SK-N-SH (cell line): ENCODE measurements around the gene RPL3. TPM values are rescaled to one million over a fixed set of nuclear protein-coding genes. Genes with fewer than 3 reads are reported as not detected.

Experiments
- CTCF ChIA-PET: fragments of 300-600, 350-600 bp; formaldehyde crosslinking; extraction: SDS; loops from one replicate; lab custom pipeline; 2021; lab: Yijun Ruan, JAX
- POLR2A ChIA-PET: fragments of 350-600 bp; sonication (Branson Sonifier 250); formaldehyde crosslinking; extraction: SDS; loops from one replicate; lab custom pipeline; 2020; ENCODE audit warnings: antibody characterized with exemption, inconsistent platforms; lab: Yijun Ruan, JAX
- DNase-seq: peaks from one replicate; pipeline ENCODE4 v3.0.0; 2012
- H2AFZ ChIP-seq: fragments of 200-600 bp; sonication (generic); 2 replicates; pipeline ENCODE4 v1.8.1; 2016; ENCODE audit warnings: antibody characterized with exemption, mild to moderate bottlenecking, low read depth
- H3F3A ChIP-seq: fragments of 200-600 bp; sonication (generic); replicated peaks from 2 replicates; pipeline ENCODE3; 2016; ENCODE audit warnings: antibody characterized with exemption, mild to moderate bottlenecking; ENCODE audit not compliant: insufficient read depth
- H3K27ac ChIP-seq, 2 experiments: fragments of 200-500 bp in 1 of 2; fragments of 200-600 bp in 1 of 2; sonication (Bioruptor generic) in 1 of 2; sonication (generic), shearing (Covaris generic) in 1 of 2; 2 replicates each; pipeline versions ENCODE4 v1.5.1 to v1.6.1; 2014 to 2016; ENCODE audit warnings: low read depth in 2 of 2, inconsistent platforms in 1 of 2, low read length in 1 of 2, mild to moderate bottlenecking in 1 of 2, mixed read lengths in 1 of 2
- H3K27me3 ChIP-seq: fragments of 200-600 bp; sonication (generic), shearing (Covaris generic); 2 replicates; pipeline ENCODE4 v1.6.1; 2016; ENCODE audit warnings: mixed run types; ENCODE audit not compliant: insufficient read depth
- H3K36me3 ChIP-seq, 2 experiments: fragments of 200-500 bp in 1 of 2; fragments of 200-600 bp in 1 of 2; sonication (Bioruptor generic) in 1 of 2; sonication (generic) in 1 of 2; replicated peaks in 1 of 2; 2 replicates each; pipeline versions ENCODE3 to v1.5.1; 2014 to 2016; ENCODE audit warnings: low read length in 1 of 2, mild to moderate bottlenecking in 1 of 2; ENCODE audit not compliant: insufficient read depth in 2 of 2, control insufficient read depth in 1 of 2
- H3K4me1 ChIP-seq, 2 experiments: fragments of 200-500 bp in 1 of 2; fragments of 200-600 bp in 1 of 2; sonication (Bioruptor generic) in 1 of 2; sonication (generic), shearing (Covaris generic) in 1 of 2; 2 replicates each; pipeline versions ENCODE4 v1.5.1 to v1.6.1; 2014 to 2016; ENCODE audit warnings: low read depth in 1 of 2, low read length in 1 of 2, mixed run types in 1 of 2; ENCODE audit not compliant: insufficient read depth in 2 of 2, control insufficient read depth in 1 of 2
- H3K4me2 ChIP-seq: fragments of 200-600 bp; sonication (generic), shearing (Covaris generic); 2 replicates; pipeline ENCODE4 v1.6.1; 2017; ENCODE audit warnings: mixed run types
- H3K4me3 ChIP-seq, 2 experiments: fragments of 200-500 bp in 1 of 2; fragments of 200-600 bp in 1 of 2; sonication (Bioruptor generic) in 1 of 2; sonication (generic), shearing (Covaris generic) in 1 of 2; 2 replicates each; pipeline versions ENCODE4 v1.5.1 to v1.8.1; 2014 to 2016; ENCODE audit warnings: low read depth in 2 of 2, inconsistent platforms in 1 of 2, low read length in 1 of 2, mild to moderate bottlenecking in 1 of 2, mixed read lengths in 1 of 2, moderate library complexity in 1 of 2
- H3K79me2 ChIP-seq: fragments of 200-600 bp; sonication (generic); 2 replicates; pipeline ENCODE4 v1.8.1; 2017; ENCODE audit warnings: mild to moderate bottlenecking; ENCODE audit not compliant: insufficient read depth
- H3K9ac ChIP-seq: fragments of 200-600 bp; sonication (generic); 2 replicates; pipeline ENCODE4 v1.6.1; 2017; ENCODE audit warnings: mixed run types
- H3K9me2 ChIP-seq: fragments of 200-600 bp; sonication (generic); 2 replicates; pipeline ENCODE4 v1.6.1; 2017; ENCODE audit warnings: mixed run types
- H3K9me3 ChIP-seq: fragments of 200-600 bp; sonication (generic); 2 replicates; pipeline ENCODE4 v1.6.1; 2017; ENCODE audit warnings: mixed run types, mild to moderate bottlenecking, moderate library complexity
- H4K20me1 ChIP-seq: fragments of 200-600 bp; sonication (generic); 2 replicates; pipeline ENCODE4 v1.6.1; 2017; ENCODE audit warnings: mild to moderate bottlenecking, mixed run types; ENCODE audit not compliant: insufficient read depth
- ELF1 ChIP-seq: IDR thresholded peaks from 2 replicates; pipeline ENCODE4 v1.4.0; 2012
- EP300 ChIP-seq, 2 experiments: IDR thresholded peaks; 2 replicates each; pipeline versions ENCODE4 v1.4.0 to v1.6.1; 2012; ENCODE audit warnings: borderline replicate concordance in 1 of 2, low read depth in 1 of 2, low read length in 1 of 2
- FOXJ3 ChIP-seq: sonication (generic); formaldehyde crosslinking; IDR thresholded peaks from 2 replicates; pipeline ENCODE4 v1.5.1; 2020; ENCODE audit warnings: mild to moderate bottlenecking, missing genetic modification reagents
- FOXM1 ChIP-seq: IDR thresholded peaks from 2 replicates; pipeline ENCODE4 v1.4.0; 2012; ENCODE audit warnings: low read depth, mild to moderate bottlenecking
- GABPA ChIP-seq: IDR thresholded peaks from 2 replicates; pipeline ENCODE4 v1.4.0; 2012; ENCODE audit warnings: low read depth, mild to moderate bottlenecking
- MXI1 ChIP-seq: IDR thresholded peaks from 2 replicates; pipeline ENCODE4 v1.6.1; 2012; ENCODE audit warnings: mild to moderate bottlenecking, low read depth, low read length, improper control_type of control experiment
- NRF1 ChIP-seq: IDR thresholded peaks from 2 replicates; pipeline ENCODE4 v1.6.1; 2012; ENCODE audit warnings: low read depth, mild to moderate bottlenecking, low read length
- POLR2AphosphoS5 ChIP-seq: IDR thresholded peaks from 2 replicates; pipeline ENCODE4 v1.6.1; 2012; ENCODE audit warnings: low read depth, low read length
- RAD21 ChIP-seq: IDR thresholded peaks from 2 replicates; pipeline ENCODE4 v1.6.1; 2012; ENCODE audit warnings: mild to moderate bottlenecking, low read length
- RCOR1 ChIP-seq: fragments of 150-350 bp; IDR thresholded peaks from 2 replicates; pipeline ENCODE4 v1.6.1; 2017; ENCODE audit warnings: antibody characterized with exemption, low read length
- SIN3A ChIP-seq: IDR thresholded peaks from 2 replicates; pipeline ENCODE4 v1.6.1; 2012; ENCODE audit warnings: low read depth, mild to moderate bottlenecking, low read length, moderate library complexity, borderline replicate concordance
- SMC3 ChIP-seq: IDR thresholded peaks from 2 replicates; pipeline ENCODE4 v1.6.1; 2012; ENCODE audit warnings: low read depth, low read length, improper control_type of control experiment
- TCF12 ChIP-seq: IDR thresholded peaks from 2 replicates; pipeline ENCODE4 v1.4.0; 2012
- YY1 ChIP-seq: IDR thresholded peaks from 2 replicates; pipeline ENCODE4 v1.4.0; 2012; ENCODE audit warnings: low read depth, mild to moderate bottlenecking
- WGBS: methylation state at CpG from one replicate; pipeline ENCODE4 v1.1.6; 2017; ENCODE audit warnings: low lambda C conversion rate; 5-methylcytosine and 5-hydroxymethylcytosine counted together
- polyA plus RNA-seq, 3 experiments: library from polyadenylated mRNA; depleted of rRNA; stranded (reverse); fragments of >200 nt; gene quantifications; 2 replicates each; pipeline ENCODE4 v1.2.3, GENCODE V29; 2012
- TF ChIP-seq, protein P1 (sequence below): IDR thresholded peaks from 2 replicates; pipeline ENCODE4 v1.4.0; 2012; ENCODE audit warnings: low read depth
- TF ChIP-seq, protein P2 (sequence below): IDR thresholded peaks from 2 replicates; pipeline ENCODE4 v1.4.0; 2012; ENCODE audit warnings: low read depth, borderline replicate concordance
- TF ChIP-seq, protein P3 (sequence below): fragments of 150-350 bp; IDR thresholded peaks from 2 replicates; pipeline ENCODE4 v1.6.1; 2017; ENCODE audit warnings: antibody characterized with exemption, low read length, low read depth, borderline replicate concordance
- TF ChIP-seq, protein P4 (sequence below): IDR thresholded peaks from 2 replicates; pipeline ENCODE4 v1.6.1; 2012; ENCODE audit warnings: mild to moderate bottlenecking, low read depth, low read length, moderate library complexity

The RPL3 gene
- polyA plus RNA-seq, 1 of the 3 experiments (the other 2 are of a cell fraction) = 4,976 TPM

DNA sequence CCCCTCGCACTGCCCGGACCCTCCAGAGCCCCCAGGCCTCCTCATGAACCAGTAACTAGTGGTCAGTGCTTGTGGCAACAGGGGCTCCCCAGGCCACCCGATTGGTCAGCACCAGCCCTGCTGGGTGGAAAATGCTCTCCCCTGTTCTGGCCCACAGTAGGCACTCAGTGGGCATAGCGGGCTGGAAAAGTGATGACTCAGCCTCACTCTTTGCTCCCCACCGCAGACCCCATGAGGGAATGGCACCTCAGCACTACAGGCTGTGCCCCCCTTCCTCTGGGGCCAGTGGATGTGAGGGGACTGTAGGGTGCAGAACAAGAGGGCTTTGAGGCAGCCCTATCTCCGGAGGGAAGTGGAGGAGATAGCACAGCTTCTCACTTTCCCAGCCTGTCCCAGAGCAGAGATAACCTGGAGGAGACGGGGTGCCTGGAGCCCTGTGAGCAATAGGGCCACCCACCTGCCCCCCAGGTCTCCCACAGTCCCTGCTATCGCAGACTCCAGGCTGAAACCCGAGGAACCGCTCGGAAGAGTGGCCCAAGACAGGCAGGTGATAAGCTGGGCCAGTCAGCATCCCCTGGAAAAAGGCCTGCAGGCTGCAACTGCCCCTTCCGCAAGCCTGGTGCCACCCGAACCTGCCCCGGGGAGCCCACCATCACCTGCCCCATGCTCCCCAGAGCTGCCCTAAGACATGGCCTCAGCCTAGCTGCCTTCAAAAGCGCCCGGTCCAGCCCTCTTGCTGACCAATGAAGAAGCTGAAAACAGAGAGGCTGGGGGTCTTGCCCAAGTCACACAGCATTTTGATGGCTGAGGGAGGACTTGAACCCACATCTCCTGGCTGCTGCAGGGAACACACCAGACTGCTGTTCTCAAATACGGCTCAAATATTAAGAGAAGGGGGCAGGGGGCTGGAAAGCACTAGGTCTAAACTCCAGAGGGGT is 45.2 kb downstream of the RPL3 start:
- Histone ChIP-seq H3K9ac (no peak overlapping the region), H2AFZ (no peak overlapping the region), H3K4me1 (no peaks in the 10 kb centered on the region; a peak in 1 of 4 replicates), H3K27me3 (no peaks in the 10 kb centered on the region), H3K4me3 (no peak overlapping the region), H3K9me2 (no peaks in the 10 kb centered on the region), H3K9me3 (no peaks in the 10 kb centered on the region), H3K27ac (no peak overlapping the region), H3F3A (no peaks in the 10 kb centered on the region), H3K4me2 (no peak overlapping the region), H3K79me2 (no peaks in the 10 kb centered on the region), H4K20me1 (no peaks in the 10 kb centered on the region), H3K36me3 (no peaks in the 10 kb centered on the region)
- 58% methylated on average over 6 of the region's 17 CpGs for WGBS
- TF ChIP-seq, protein P1, sequence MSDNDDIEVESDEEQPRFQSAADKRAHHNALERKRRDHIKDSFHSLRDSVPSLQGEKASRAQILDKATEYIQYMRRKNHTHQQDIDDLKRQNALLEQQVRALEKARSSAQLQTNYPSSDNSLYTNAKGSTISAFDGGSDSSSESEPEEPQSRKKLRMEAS = no peak
- no peak for DNase-seq
- ChIA-PET CTCF (no interaction called here), POLR2A (no interaction called here)

DNA sequence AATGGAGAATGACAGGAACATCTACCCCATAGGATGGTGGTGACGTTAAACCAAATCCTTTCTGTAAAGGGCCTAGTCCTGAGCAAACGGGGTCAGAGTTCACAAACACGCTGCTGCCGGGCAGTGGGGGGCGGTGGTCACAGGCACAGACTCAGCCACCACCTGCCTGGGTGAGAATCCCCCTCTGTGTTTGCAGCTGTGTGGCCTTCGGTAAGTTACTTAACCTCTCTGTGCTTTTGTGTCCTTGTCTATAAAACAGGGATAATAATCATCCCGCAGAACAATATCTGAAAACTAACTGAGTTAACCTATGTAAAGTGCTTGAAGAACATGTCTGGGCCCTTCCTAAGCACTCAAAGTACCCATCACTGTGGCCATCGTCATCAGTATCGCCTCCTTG is 48.6 kb downstream of the RPL3 start:
- no peak overlapping the region for H3K4me3 ChIP-seq
- no peak overlapping the region for H2AFZ ChIP-seq
- no peaks in the 10 kb centered on the region for H3K27me3 ChIP-seq
- H3K79me2 ChIP-seq = no peaks in the 10 kb centered on the region
- H3K9me3 ChIP-seq = no peaks in the 10 kb centered on the region
- no peaks in the 10 kb centered on the region for H4K20me1 ChIP-seq
- DNase-seq = no peak
- H3F3A ChIP-seq = no peaks in the 10 kb centered on the region
- TF ChIP-seq FOXM1 = no peak
- TF ChIP-seq GABPA = no peak
- TF ChIP-seq POLR2AphosphoS5 = no peak
- TF ChIP-seq, protein P2, sequence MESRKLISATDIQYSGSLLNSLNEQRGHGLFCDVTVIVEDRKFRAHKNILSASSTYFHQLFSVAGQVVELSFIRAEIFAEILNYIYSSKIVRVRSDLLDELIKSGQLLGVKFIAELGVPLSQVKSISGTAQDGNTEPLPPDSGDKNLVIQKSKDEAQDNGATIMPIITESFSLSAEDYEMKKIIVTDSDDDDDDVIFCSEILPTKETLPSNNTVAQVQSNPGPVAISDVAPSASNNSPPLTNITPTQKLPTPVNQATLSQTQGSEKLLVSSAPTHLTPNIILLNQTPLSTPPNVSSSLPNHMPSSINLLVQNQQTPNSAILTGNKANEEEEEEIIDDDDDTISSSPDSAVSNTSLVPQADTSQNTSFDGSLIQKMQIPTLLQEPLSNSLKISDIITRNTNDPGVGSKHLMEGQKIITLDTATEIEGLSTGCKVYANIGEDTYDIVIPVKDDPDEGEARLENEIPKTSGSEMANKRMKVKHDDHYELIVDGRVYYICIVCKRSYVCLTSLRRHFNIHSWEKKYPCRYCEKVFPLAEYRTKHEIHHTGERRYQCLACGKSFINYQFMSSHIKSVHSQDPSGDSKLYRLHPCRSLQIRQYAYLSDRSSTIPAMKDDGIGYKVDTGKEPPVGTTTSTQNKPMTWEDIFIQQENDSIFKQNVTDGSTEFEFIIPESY = no peak
- no peak for TF ChIP-seq RCOR1
- TF ChIP-seq, protein P1 = no peak
- no peak for TF ChIP-seq MXI1
- TF ChIP-seq, protein P3, sequence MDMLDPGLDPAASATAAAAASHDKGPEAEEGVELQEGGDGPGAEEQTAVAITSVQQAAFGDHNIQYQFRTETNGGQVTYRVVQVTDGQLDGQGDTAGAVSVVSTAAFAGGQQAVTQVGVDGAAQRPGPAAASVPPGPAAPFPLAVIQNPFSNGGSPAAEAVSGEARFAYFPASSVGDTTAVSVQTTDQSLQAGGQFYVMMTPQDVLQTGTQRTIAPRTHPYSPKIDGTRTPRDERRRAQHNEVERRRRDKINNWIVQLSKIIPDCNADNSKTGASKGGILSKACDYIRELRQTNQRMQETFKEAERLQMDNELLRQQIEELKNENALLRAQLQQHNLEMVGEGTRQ = no peak
- no peak for TF ChIP-seq TCF12
- TF ChIP-seq EP300 (IDR thresholded peaks at IDR 0.05; ENCODE audit: borderline replicate concordance in 1 of 2, low read depth in 1 of 2, low read length in 1 of 2) = no peak
- no peak for TF ChIP-seq YY1
- no peak for TF ChIP-seq NRF1
- no peak for TF ChIP-seq SIN3A
- no peak for TF ChIP-seq FOXJ3
- TF ChIP-seq RAD21 = no peak
- no peak for TF ChIP-seq ELF1
- TF ChIP-seq, protein P4, sequence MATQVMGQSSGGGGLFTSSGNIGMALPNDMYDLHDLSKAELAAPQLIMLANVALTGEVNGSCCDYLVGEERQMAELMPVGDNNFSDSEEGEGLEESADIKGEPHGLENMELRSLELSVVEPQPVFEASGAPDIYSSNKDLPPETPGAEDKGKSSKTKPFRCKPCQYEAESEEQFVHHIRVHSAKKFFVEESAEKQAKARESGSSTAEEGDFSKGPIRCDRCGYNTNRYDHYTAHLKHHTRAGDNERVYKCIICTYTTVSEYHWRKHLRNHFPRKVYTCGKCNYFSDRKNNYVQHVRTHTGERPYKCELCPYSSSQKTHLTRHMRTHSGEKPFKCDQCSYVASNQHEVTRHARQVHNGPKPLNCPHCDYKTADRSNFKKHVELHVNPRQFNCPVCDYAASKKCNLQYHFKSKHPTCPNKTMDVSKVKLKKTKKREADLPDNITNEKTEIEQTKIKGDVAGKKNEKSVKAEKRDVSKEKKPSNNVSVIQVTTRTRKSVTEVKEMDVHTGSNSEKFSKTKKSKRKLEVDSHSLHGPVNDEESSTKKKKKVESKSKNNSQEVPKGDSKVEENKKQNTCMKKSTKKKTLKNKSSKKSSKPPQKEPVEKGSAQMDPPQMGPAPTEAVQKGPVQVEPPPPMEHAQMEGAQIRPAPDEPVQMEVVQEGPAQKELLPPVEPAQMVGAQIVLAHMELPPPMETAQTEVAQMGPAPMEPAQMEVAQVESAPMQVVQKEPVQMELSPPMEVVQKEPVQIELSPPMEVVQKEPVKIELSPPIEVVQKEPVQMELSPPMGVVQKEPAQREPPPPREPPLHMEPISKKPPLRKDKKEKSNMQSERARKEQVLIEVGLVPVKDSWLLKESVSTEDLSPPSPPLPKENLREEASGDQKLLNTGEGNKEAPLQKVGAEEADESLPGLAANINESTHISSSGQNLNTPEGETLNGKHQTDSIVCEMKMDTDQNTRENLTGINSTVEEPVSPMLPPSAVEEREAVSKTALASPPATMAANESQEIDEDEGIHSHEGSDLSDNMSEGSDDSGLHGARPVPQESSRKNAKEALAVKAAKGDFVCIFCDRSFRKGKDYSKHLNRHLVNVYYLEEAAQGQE = no peak
- no peak for TF ChIP-seq SMC3
- POLR2A ChIA-PET = no interaction called here
- WGBS = 100% methylated on average over 2 of the region's 9 CpGs
- H3K4me1 ChIP-seq = no peaks in the 10 kb centered on the region
- no peaks in the 10 kb centered on the region for H3K36me3 ChIP-seq
- no peak overlapping the region for H3K9ac ChIP-seq
- H3K4me2 ChIP-seq = no peak overlapping the region
- CTCF ChIA-PET = no interaction called here
- no peaks in the 10 kb centered on the region for H3K9me2 ChIP-seq
- H3K27ac ChIP-seq = no peak overlapping the region
